AG04449 (cell line): Measurements from ENCODE around the gene MTHFD1L.
A peak's percentile ranks its signal among the peaks of the same experiment; 100 is the strongest.
"Not testable (repeated sequence)": the region's sequence is repeated elsewhere in the genome, so short reads cannot be mapped to it uniquely, and the experiment has no call there.

Experiments
- CTCF ChIA-PET: fragments of 350-600 bp; formaldehyde crosslinking; extraction: SDS; loops from one replicate; lab custom pipeline; 2021; ENCODE audit warnings: antibody characterized with exemption; lab: Yijun Ruan, JAX
- POLR2A ChIA-PET: fragments of 400-600, 350-600 bp; formaldehyde crosslinking; extraction: SDS; loops from one replicate; lab custom pipeline; 2020; ENCODE audit warnings: antibody characterized with exemption, inconsistent platforms; lab: Yijun Ruan, JAX
- DNase-seq: peaks from one replicate; pipeline ENCODE4 v3.0.0-alpha.2; 2010; ENCODE audit warnings: low read depth, low spot score
- H3K4me3 ChIP-seq: 2 replicates; pipeline ENCODE4 v1.5.1; 2011; ENCODE audit warnings: low read depth, mild to moderate bottlenecking, control low read depth, low read length
- TF ChIP-seq, protein P1 (sequence below): IDR thresholded peaks from one replicate; pipeline ENCODE4 v1.5.1; 2011; ENCODE audit warnings: mild to moderate bottlenecking, moderate library complexity, low read length, control low read depth, inconsistent platforms; ENCODE audit not compliant: insufficient read depth; ENCODE audit errors: missing control alignments

The MTHFD1L gene

DNA sequence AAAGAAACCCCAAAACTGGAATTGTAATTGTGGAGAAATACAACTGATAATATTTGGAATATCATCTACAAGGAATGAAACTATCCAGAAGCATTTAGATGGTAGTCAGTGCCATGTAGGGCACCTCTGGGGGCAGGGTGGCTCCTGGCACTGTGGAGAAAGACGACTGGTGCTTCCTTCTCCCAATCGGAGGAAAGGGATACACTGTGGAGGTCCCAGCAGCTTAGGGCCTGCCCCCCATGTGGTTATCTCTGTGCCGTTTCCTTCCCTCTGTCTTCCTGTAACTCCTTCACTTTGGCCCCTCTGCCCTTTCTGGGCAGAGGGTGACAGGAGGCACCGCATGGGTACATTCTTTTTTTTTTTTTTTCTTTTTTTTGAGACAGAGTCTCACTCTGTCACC, 178.4 kb downstream of the MTHFD1L start:
- POLR2A ChIA-PET: no interaction called here
- CTCF ChIA-PET: interaction anchor here (1.7 kb wide), 1 partner anchor 291 kb away, joined by 3 read pairs; no protein-coding TSS in a partner anchor
- no peak overlapping the region for H3K4me3 ChIP-seq
- TF ChIP-seq, protein P1, sequence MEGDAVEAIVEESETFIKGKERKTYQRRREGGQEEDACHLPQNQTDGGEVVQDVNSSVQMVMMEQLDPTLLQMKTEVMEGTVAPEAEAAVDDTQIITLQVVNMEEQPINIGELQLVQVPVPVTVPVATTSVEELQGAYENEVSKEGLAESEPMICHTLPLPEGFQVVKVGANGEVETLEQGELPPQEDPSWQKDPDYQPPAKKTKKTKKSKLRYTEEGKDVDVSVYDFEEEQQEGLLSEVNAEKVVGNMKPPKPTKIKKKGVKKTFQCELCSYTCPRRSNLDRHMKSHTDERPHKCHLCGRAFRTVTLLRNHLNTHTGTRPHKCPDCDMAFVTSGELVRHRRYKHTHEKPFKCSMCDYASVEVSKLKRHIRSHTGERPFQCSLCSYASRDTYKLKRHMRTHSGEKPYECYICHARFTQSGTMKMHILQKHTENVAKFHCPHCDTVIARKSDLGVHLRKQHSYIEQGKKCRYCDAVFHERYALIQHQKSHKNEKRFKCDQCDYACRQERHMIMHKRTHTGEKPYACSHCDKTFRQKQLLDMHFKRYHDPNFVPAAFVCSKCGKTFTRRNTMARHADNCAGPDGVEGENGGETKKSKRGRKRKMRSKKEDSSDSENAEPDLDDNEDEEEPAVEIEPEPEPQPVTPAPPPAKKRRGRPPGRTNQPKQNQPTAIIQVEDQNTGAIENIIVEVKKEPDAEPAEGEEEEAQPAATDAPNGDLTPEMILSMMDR: no peak
- DNase-seq: no peak

DNA sequence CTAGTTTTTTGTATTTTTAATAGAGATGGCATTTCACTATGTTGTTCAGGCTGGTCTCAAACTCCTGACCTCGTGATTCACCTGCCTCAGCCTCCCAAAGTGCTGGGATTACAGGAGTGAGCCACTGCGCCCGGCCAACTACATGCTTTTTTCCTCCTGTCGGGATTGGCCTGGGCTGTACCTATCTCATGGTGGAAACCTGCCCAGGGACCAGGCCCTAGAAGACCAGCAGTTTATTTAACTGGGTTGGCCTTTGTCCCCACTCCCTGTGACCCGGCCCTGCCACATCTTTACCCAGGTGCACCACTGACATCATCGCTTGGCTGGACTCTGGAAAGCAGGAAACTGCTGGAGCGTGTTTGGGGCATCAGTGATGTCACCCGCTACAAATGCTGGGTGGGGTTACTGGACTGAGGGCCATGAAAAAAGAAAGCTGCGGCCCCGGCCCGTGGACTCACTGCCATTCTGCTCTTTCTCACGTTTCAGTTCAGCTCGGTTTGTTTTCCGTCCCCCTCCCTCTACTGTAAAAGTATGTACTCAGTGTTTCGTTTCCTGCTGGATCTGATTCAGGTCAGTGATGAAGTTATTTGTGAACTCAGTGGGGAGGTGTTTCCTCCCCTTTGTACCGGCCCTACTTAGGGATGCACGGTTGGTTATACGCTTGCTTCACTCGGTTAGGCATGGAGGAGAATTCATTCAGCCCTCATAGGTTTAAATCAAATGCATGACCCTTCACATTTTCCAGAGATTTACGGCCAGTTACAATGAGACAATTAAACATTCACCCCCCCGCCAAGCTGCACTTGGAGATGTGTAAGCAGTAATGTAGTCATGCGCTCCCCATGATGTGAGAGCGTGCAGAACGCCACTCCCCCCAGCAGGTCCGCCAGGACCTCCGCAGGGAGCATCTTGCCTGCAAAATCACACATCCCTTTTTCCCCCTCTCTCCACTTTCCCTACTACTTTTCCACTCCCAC, 179.3 kb downstream of the MTHFD1L start:
- peak overlapping the region; percentile 13 for H3K4me3 ChIP-seq
- DNase-seq: peak; percentile 70
- CTCF ChIA-PET: interaction anchor here (1.0 to 2.4 kb wide), 4 partner anchors 11 to 280 kb away, joined by 3 to 7 read pairs (median 4); no protein-coding TSS in a partner anchor
- TF ChIP-seq, protein P1: no peak
- POLR2A ChIA-PET: no interaction called here

DNA sequence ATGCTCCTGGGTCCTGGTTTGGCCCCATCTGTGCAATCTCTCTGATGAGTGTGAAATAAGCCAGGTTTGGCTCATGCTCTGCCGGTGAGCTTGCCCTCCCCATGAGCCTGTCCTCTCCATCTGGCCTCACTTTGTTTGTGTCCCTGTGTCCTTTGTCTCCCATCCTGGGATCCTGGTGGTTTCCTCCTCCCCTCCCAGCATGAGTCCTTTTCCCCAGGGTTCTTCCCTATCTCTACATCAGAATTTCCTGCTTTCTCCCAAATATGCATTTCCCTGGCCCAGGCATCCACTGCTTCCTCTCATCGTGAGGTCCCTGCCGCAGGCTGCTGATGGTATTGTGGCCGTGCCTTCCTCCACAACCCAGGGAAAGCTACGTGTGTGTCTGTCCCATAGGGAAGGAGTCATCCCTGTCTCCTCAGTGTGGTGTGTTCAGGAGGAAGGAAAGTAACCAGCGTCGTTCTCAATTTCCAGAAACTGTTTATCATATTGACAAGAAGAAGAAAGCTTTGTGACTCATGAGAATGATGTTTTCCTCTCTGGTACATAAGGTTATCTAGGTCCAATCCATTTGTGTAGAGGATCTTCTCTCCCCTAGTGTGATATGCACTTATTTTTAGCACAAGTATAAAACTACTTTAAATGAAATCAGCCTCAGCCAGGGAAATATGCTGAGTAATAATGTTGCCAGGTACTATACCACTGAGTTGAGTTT, 180.2 kb downstream of the MTHFD1L start:
- CTCF ChIA-PET: interaction anchor here (1.0 to 2.4 kb wide), 5 partner anchors 10 to 279 kb away, joined by 3 to 7 read pairs (median 3); no protein-coding TSS in a partner anchor
- POLR2A ChIA-PET: not testable (repeated sequence)
- peak; percentile 64 for DNase-seq

DNA sequence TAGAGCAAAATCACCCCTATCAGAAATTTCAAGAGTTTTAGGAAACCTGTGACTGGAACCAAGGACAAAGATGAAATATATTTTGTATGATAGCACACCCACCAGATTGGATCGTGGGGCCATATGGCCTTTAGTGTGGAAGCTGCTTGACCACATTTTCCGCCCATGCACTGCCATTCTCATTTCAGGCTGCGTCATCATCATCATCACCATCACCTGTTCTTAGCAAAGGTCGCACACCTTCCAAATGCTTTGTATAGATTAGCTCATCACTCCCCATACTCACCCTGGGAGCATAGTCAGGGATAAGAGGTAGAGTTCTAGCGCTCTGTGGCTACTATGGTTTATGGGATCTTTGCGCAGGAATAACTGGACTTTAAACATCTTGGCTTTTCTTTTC, 185.7 kb downstream of the MTHFD1L start:
- no peak overlapping the region for H3K4me3 ChIP-seq
- TF ChIP-seq, protein P1: no peak
- no peak for DNase-seq
- POLR2A ChIA-PET: interaction anchor here (1.1 kb wide), 1 partner anchor 8 kb away, joined by 3 read pairs; no protein-coding TSS in a partner anchor
- CTCF ChIA-PET: no interaction called here

More for the DNA sequence above, 180.2 kb downstream of the MTHFD1L start:
- H3K4me3 ChIP-seq: not testable (repeated sequence)

- DNase-seq: no peak
- no peak overlapping the region for H3K4me3 ChIP-seq
- ChIA-PET CTCF (no interaction called here), POLR2A (no interaction called here)
- TF ChIP-seq, protein P1: no peak
Observed at GRCh38 chr6:151052021-151052646, 186.6 kb downstream of the MTHFD1L start.

DNA sequence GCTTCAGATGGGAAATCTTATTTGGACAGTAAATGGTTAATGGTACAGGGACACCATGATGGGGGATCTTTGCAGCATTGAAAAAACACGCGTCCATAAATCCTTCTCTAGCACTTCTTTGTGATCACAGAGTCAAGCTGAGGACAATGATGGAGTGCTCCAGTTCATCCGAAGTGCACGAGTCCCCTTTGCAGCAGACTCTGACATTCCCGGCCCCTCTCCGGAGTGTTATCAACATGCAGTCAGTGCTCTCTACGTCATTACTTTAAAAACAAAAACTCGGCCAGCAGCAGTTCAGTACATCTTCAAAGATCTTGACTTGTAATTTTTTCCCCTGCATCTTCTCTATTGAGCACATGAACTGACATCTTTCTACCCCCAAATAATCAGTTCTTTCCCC, 188.8 kb downstream of the MTHFD1L start:
- ChIA-PET POLR2A (no interaction called here), CTCF (interaction anchor here (2.0 kb wide), 1 partner anchor 270 kb away, joined by 7 read pairs; no protein-coding TSS in a partner anchor)
- no peak overlapping the region for H3K4me3 ChIP-seq
- TF ChIP-seq, protein P1: no peak
- no peak for DNase-seq
